Activated gamma-delta T cell treated with anti-CD3 and anti-CD28 coated beads, Interleukin-2, amount 50 U/mL, for 16 hours (primary cell): ENCODE data around the gene EDC3.

ENCODE experiments used
- DNase-seq: peaks from one replicate; pipeline ENCODE4 v3.0.0-alpha.2; 2020; ENCODE audit warnings: low read depth

Gene EDC3

DNA sequence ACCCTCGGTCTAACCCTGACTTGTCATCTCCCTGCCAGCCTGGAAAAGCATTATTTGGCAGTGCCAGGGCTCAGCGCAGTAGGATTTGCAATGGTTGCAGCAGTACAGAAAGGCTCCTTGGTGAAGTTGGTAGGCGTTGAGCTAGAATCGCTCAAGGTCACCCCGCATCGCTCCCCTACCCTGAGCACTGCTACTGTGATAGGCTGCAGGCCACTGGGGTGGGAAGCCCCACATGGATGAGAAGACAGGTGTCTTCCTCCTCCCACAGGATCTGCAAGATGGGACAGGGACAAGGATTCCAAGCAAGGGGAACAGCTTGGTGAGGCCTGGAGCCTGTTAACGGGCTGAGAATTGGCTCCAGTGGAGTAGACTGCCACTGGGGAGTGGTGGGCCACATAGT, 69.5 kb downstream of the EDC3 start:
- no peak for DNase-seq

DNA sequence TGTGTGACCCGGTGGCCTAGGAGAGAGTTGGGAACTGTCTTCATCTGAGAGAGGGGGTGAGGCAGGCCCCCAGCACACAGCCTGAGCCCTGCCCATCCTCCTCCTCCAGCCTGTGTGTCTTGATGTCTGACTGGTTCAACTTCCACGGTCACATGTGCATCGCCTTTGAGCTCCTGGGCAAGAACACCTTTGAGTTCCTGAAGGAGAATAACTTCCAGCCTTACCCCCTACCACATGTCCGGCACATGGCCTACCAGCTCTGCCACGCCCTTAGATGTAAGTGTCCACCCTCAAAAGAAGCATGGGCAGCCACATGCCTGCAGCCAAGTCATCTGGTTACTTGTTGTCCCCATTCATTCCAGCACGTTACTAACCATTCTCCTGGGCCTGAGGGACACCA, 70.1 kb downstream of the EDC3 start:
- no peak for DNase-seq

DNA sequence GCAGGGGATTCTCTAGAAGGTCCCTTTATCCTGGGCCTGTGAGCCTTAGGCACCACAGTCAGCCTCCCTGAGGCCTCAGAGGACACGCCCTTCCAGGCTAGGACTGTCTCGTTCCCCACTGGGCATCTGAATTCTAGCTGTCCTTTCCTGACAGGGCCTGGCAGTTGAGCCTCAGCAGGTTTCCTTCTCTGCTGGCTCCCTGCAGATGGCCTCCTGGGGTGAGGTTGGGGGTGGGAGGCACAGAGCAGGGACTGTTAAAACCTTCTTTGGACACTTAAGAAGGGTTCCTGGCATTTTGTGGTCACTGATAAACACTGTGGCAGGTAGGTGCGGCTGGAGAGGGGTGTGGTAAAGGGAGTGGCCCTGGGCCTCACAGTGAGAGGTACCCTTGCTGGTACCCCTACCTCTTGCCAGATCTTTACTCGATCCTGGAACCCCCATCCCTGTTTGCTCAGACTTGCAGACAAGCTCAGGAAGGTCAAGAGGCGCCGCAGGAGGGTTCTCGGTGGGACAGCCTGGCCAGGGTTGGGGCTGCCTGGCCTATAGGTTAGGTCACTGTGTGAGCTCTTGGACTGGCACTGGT, 71.7 kb downstream of the EDC3 start:
- no peak for DNase-seq

- no peak for DNase-seq
Observed at GRCh38 chr15:74622758-74623157, 73.1 kb downstream of the EDC3 start.

DNA sequence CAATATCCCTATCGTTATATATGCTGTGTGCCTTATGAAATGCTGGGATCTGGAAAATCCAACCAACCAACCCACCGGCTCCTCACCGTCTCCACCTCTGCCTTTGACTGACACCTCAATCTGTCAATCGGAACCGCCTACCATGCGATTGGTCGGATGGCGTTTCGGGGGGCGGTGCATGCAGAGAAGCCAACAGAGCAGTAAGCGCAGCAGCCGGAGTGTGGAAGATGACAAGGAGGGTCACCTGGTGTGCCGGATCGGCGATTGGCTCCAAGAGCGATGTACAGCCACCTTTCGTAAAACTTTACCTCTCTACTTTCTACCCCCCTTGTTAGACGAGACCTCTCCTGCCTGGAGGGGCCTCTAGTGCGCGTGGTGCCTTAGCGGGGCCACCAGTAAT, 73.9 kb downstream of the EDC3 start:
- no peak for DNase-seq

DNA sequence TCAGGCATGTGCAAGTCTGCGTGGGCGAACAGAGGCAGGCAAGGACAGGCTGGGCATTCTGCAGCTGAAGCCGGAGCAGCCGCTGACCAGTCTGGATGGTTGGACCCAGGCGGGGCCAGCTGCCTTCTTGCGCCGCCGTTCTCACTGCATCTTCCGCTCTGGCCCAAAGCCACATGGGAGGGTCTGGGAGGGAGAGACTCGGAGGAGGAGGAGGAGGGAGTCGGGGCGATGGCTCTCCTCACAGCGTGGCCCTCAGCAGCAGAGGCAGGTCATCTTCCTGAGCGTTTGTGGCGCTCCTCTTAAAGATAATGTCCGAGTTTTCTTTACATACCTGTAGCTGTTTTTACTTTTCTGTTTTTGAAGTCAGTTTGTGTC, 74.3 kb downstream of the EDC3 start:
- no peak for DNase-seq

DNA sequence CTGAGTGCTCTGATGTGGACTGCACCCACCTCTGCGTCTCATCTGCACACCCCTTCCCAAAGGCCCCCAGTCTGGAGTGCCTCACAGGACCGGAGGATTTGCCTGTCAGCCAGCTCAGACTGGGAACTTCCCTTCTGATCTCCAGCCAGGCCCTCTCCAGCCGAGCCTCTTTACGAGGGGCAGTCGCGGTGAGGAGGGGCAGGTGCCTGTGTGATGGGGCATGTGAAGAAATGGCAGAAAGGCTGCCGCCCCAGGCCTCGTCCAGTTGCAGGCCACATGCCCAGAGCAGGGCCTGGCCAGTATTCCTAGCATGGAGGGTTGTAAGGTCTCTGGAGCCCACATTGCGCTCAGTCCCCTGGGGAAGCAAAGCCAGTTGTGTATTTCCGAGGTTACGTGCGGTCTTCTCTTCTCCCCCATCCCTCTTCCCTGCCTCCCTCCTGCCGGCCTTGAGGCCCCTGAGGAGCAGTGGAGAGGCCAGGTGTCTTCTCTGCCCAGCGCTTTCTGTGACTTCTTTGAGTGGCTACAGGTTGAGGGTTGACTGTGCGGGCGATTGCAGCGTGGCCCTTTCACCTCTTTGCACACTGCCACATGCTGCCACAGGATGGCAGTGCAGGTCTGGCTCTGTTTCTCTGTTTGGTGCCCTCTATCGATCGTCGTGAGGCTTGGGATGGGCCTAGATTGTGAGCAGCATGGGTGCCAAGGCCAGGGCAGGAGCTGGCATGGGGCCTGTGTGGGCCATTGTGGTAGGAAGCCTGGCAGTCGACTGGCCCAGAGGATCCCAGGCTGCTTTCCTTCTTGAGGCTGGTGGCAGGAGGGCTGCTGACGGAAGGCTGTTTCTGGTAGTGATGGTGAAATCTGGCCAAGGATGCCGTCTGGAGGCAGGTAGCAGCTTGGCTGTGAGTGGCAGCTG, 74.9 kb downstream of the EDC3 start:
- DNase-seq, result peak; percentile 49

GRCh38 chr15:74619916-74620635, 75.7 kb downstream of the EDC3 start:
- no peak for DNase-seq

- DNase-seq, result no peak
Observed at GRCh38 chr15:74618841-74619596, 76.8 kb downstream of the EDC3 start.

GRCh38 chr15:74616996-74617395, 78.8 kb downstream of the EDC3 start:
- no peak for DNase-seq

- peak; percentile 46 for DNase-seq
Observed at GRCh38 chr15:74616366-74616939, 79.4 kb downstream of the EDC3 start.

DNA sequence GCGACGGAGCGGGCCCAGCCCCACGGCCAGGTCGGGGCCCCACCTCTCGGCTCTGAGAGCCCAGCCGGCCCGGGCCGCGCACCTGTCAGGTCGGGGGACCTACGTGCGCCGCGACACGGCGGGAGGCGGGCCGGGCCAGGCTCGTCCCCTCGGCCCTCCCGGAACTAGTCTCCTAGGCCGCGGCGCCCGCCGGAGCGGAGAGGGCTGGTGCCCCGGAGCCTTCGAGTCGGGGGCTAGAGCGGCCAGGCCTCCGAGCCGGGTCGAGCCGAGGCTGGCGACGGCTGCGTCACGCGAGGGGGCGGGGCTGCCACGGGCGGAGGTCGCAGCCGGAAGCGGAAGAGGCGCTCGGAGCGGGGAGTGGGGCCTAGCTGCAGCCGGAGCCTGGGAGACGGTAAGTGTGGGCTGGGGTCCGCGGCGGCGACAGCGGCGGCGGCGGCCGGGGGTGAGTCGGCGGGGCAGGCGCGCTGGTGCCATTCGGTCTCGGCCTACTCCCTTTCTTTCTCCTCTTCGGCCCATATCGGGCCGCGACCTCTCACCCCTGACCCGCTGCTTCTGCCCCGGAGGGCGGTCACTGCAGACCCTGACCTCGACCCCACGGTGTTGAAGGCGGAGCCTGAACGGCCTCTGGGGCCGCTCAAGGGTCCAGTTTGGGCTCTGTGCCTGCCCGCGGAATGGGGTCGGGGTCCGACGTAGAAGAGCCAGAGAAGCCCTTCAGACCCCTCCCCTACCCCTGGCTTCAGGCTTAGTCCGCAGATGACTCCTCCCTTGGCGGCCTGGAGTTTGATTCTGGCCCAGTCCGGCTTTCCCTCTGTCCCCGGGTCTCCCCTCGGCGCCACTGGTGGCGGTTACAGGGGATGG, 80.1 kb downstream of the EDC3 start, which contains the start of gene CLK3:
CLK3 (plus strand) TSS at position 329 of the 858 bp plus-strand sequence. CDS start 3,361 bp downstream, outside the sequence.
- peak; percentile 94 for DNase-seq

DNA sequence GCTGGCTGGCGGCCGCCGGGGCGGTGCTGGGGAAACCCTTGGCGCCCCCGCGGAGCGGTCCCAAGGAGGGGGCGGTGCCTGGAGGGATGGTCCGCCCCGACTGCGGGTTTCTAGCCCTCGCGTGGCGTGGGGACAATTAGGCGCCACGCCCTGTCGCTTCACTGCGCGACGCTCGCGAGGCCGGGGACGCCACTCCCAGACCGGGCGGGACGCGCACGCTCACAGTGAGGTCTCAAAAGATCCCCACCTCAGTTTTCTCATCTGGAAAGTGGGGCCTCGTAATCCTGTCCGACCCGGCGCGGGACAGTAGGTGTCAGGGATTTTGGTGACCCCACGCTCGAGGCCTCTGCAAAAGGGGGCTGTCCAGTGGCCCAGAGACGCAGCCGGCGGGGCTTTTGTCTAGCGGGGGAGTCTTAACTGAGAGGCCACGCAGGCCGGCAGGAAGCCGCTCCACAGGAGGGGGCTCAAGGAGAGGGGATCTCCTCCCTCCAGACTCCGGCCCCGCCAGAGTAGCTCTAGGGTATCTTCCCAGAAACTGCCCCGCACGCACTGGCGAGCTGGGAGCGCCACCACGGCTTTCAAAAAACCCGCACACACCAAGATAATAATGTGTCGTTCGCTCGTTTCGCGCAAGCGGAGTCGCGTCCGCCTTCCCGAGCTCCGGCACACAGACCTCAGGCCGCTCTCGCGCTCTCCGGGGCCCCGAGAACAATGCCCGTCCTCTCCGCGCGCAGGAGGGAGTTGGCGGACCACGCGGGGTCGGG, 80.9 kb downstream of the EDC3 start:
- peak; percentile 82 for DNase-seq

DNA sequence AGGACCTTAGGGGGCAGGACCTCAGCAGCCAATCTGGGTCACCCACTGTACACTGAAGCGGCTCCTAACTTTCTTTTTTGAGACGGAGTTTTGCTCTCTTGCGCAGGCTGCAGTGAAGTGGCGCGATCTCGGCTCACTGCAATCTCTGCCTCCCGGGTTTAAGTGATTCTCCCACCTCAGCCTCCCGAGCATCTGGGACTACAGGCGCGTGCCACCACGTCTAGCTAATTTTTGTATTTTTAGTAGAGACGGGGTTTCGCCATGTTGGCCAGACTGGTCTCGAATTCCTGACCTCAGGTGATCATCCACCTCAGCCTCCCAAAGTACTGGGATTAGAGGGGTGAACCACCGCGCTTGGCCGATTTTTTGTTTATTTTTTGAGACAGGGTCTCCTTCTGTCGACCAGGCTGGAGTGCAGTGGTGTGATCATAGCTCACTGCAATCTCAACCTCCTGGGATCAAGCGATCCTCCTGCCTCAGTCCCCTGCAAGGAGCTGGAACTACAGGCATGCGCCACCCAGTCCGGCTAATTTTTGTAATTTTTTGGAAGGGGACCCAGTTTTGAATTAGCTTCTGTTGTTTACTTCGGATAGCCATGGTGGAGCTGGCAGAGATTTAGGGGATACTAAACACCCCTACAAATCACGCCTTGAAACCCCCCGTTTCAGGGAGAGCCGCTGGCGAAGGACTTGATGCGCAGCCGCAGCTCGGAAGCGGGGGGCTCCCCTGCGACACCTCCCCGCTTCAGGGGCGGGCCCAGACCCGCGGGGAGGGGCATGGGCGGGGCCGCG, 81.7 kb downstream of the EDC3 start:
- no peak for DNase-seq

GRCh38 chr15:74613089-74613952, 82.5 kb downstream of the EDC3 start:
- DNase-seq, result no peak

DNA sequence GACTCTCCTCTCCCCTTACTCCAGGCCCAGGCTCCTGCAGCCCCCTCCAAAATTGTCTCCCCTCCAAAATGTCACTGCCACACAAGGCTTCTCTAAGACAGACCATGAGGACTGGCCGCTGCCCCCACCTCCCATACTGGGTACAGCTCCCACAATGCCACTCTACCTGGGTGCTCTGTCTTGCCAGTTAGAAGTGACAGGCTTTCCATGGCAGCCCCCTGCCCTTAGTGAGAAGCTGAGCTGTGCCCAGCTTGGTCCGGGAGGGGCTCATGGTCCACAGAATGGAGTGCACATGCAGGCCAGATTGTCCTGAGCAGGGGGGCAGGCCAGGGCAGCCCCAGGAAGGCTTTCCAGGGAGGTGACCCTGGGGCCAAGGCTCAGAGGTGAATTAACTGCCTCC, 83.1 kb downstream of the EDC3 start:
- no peak for DNase-seq

DNA sequence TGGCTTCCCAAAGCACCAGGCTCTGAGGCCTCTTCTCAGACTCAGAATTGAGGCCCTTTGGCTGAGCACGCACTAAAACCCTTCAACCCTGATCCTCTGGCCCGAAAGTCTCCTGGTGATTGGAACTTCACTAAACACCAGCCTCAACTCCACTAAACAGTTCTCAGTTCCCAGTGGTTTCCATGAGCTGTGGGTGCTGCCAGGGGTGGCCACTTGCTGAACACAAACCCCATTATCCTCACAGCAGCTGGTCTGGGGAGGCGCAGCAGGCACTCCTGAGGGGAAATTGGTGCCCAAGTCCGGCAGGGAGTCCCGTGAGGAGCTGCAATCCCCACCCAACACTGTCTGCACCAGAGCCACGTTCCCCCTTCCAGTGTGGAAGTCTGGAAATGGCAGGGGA, 84.0 kb downstream of the EDC3 start:
- DNase-seq, result no peak

DNA sequence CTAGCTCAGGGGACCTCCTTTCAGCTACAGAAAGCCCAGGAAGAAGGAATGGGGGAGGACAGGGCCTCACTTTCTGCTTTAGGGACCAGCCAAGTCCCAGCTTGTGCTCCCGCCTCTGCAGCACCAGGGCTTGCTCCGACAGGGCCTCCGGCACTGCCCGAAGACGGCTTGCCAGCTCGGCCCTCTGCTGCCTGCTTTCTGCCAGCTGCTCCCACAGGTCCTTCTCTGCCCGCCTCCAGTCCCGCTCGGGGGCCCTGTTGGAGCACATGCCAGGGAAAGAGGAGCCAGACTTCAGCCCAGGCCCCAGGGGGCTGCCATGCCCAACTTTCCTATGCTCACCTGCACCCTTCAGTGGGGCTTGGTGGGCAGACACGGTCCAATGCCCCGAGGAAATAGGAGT, 84.5 kb downstream of the EDC3 start:
- no peak for DNase-seq
